ENCODE results near the gene LHFPL2. TPM values are rescaled to one million over a fixed set of nuclear protein-coding genes. Genes with fewer than 3 reads are reported as not detected.
"Not testable (repeated sequence)": the region's sequence is repeated elsewhere in the genome, so short reads cannot be mapped to it uniquely, and the experiment has no call there.

LHFPL2 gene
- total RNA-seq, 4 donors from 2014 or later = 34.4 to 79.6 (median 51.5) TPM

- Histone ChIP-seq H3K4me1 (peaks cover 0 to 5% (median 2%) of the 10 kb centered on the region in 4 donors), H3K27ac (no peak overlapping the region), H3K27me3 (no peaks in the 10 kb centered on the region), H3K4me3 (no peak overlapping the region), H3K9me3 (no peaks in the 10 kb centered on the region), H3K36me3 (peaks cover 0 to 5% (median 0%) of the 10 kb centered on the region in 4 donors)
- no peak for DNase-seq
- in situ Hi-C loops (cut with MboI; ENCODE audit: low pct_ligation_motif_present in 1 of 4, low pct_unique_long_range_greater_than_20kb in 1 of 4, low sequenced_read_pairs in 3 of 4) (no loop called here), intact Hi-C loops (cut with DNase I; ENCODE audit: low total_unique reads) (loop anchor here (10.0 kb wide), 1 partner anchor 67 kb away; no protein-coding TSS in a partner anchor)
- WGBS, 2 donors (ENCODE audit: low coverage in 1 of 2) = 16 to 21% methylated on average over 3 of the region's 3 CpGs
- TF ChIP-seq POLR2AphosphoS5 (IDR thresholded peaks at IDR 0.05) = no peak
- TF ChIP-seq, protein P1, sequence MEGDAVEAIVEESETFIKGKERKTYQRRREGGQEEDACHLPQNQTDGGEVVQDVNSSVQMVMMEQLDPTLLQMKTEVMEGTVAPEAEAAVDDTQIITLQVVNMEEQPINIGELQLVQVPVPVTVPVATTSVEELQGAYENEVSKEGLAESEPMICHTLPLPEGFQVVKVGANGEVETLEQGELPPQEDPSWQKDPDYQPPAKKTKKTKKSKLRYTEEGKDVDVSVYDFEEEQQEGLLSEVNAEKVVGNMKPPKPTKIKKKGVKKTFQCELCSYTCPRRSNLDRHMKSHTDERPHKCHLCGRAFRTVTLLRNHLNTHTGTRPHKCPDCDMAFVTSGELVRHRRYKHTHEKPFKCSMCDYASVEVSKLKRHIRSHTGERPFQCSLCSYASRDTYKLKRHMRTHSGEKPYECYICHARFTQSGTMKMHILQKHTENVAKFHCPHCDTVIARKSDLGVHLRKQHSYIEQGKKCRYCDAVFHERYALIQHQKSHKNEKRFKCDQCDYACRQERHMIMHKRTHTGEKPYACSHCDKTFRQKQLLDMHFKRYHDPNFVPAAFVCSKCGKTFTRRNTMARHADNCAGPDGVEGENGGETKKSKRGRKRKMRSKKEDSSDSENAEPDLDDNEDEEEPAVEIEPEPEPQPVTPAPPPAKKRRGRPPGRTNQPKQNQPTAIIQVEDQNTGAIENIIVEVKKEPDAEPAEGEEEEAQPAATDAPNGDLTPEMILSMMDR (IDR thresholded peaks at IDR 0.05) = peak; percentile 65 to 79 (median 78)
These were observed 180.7 kb downstream of the LHFPL2 start for GRCh38 chr5:78467752-78468357.

GRCh38 chr5:78467140-78467539 is 181.4 kb downstream of the LHFPL2 start:
- Histone ChIP-seq H3K27ac (no peak overlapping the region), H3K36me3 (peaks cover 0 to 5% (median 0%) of the 10 kb centered on the region in 4 donors), H3K4me1 (peaks cover 0 to 5% (median 2%) of the 10 kb centered on the region in 4 donors), H3K27me3 (no peaks in the 10 kb centered on the region), H3K9me3 (no peaks in the 10 kb centered on the region), H3K4me3 (no peak overlapping the region)
- intact Hi-C loops (cut with DNase I; ENCODE audit: low total_unique reads) (loop anchor here (10.0 kb wide), 1 partner anchor 68 kb away; no protein-coding TSS in a partner anchor), in situ Hi-C loops (cut with MboI; ENCODE audit: low pct_ligation_motif_present in 1 of 4, low pct_unique_long_range_greater_than_20kb in 1 of 4, low sequenced_read_pairs in 3 of 4) (no loop called here)
- TF ChIP-seq EP300 (IDR thresholded peaks at IDR 0.05; ENCODE audit: low read depth) (no peak), POLR2AphosphoS5 (IDR thresholded peaks at IDR 0.05) (no peak), POLR2A (IDR thresholded peaks at IDR 0.05) (no peak)
- TF ChIP-seq, protein P1 (IDR thresholded peaks at IDR 0.05) = no peak
- no peak for DNase-seq
- 96 to 100% methylated on average over 1 of the region's 1 CpG for WGBS, 2 donors (ENCODE audit: low coverage in 1 of 2)

DNA sequence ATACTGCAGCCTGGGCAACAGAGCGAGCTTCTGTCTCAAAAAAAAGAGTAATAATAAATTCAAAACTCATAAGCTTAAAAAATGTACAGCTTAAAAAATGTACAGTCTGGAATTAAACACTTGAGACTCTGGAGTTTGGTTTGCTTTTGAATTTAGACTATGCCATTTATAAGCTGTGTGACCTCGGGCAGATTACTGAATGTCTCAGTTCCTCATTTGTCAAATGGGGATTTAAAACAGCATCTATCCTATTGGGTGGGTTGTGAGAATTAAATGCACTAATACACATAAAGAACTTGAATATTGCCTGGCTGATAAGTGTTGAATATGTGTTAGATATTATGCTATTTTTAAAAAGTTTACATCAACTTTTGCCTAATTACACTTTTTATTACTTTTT is 189.7 kb downstream of the LHFPL2 start:
- H3K27ac ChIP-seq = no peak overlapping the region
- TF ChIP-seq POLR2A (IDR thresholded peaks at IDR 0.05) = no peak
- TF ChIP-seq, protein P1 (IDR thresholded peaks at IDR 0.05) = no peak
- DNase-seq = no peak
- H3K36me3 ChIP-seq = peaks cover 0 to 4% (median 0%) of the 10 kb centered on the region in 4 donors
- H3K9me3 ChIP-seq = no peaks in the 10 kb centered on the region
- intact Hi-C loops (cut with DNase I; ENCODE audit: low total_unique reads) (no loop called here), in situ Hi-C loops (cut with MboI; ENCODE audit: low pct_ligation_motif_present in 1 of 4, low pct_unique_long_range_greater_than_20kb in 1 of 4, low sequenced_read_pairs in 3 of 4) (no loop called here)
- WGBS, 2 donors (ENCODE audit: low coverage in 1 of 2) = 87 to 94% methylated on average over 2 of the region's 2 CpGs
- no peak overlapping the region for H3K4me3 ChIP-seq
- H3K27me3 ChIP-seq = no peaks in the 10 kb centered on the region
- H3K4me1 ChIP-seq = no peaks in the 10 kb centered on the region

DNA sequence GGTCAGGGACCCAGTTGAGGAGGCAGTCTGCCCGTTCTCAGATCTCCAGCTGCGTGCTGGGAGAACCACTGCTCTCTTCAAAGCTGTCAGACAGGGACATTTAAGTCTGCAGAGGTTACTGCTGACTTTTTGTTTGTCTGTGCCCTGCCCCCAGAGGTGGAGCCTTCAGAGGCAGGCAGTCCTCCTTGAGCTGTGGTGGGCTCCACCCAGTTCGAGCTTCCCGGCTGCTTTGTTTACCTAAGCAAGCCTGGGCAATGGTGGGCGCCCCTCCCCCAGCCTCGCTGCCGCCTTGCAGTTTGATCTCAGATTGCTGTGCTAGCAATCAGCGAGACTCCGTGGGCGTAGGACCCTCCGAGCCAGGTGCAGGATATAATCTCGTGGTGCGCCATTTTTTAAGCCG is 191.1 kb downstream of the LHFPL2 start:
- H3K9me3 ChIP-seq; H3K36me3 ChIP-seq; intact Hi-C loops (cut with DNase I; ENCODE audit: low total_unique reads); H3K27ac ChIP-seq; DNase-seq; H3K4me1 ChIP-seq; in situ Hi-C loops (cut with MboI; ENCODE audit: low pct_ligation_motif_present in 1 of 4, low pct_unique_long_range_greater_than_20kb in 1 of 4, low sequenced_read_pairs in 3 of 4); H3K4me3 ChIP-seq; H3K27me3 ChIP-seq: not testable (repeated sequence)
- WGBS, 2 donors (ENCODE audit: low coverage in 1 of 2) = 87 to 100% methylated on average over 1 to 14 of the region's 14 CpGs

DNA sequence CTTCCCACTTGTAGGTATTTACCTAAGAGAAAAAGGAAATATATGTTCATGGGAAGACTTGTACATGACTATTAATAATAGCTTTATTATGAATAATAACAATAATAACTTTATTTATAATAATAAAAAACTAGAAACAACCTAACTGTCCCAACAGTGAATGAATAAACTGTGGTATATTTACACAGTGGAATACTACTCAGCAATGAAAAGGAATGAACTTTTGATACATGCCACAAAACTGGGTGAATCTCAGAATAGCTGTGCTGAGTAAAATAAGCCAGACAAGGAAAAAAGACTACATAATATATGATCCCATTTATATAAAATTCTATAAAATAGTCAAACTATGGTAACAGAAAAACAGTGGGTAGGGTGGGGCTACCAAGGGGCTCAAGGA is 199.5 kb downstream of the LHFPL2 start:
- H3K27me3 ChIP-seq = no peaks in the 10 kb centered on the region
- TF ChIP-seq POLR2A (IDR thresholded peaks at IDR 0.05) = no peak
- TF ChIP-seq POLR2AphosphoS5 (IDR thresholded peaks at IDR 0.05) = no peak
- no peak for TF ChIP-seq EP300 (IDR thresholded peaks at IDR 0.05; ENCODE audit: low read depth)
- TF ChIP-seq, protein P1 (IDR thresholded peaks at IDR 0.05) = no peak
- in situ Hi-C loops (cut with MboI; ENCODE audit: low pct_ligation_motif_present in 1 of 4, low pct_unique_long_range_greater_than_20kb in 1 of 4, low sequenced_read_pairs in 3 of 4) (no loop called here), intact Hi-C loops (cut with DNase I; ENCODE audit: low total_unique reads) (no loop called here)
- no peaks in the 10 kb centered on the region for H3K4me1 ChIP-seq
- H3K36me3 ChIP-seq = peaks cover 0 to 7% (median 2%) of the 10 kb centered on the region in 4 donors
- H3K9me3 ChIP-seq = no peaks in the 10 kb centered on the region
- no peak overlapping the region for H3K27ac ChIP-seq
- no peak for DNase-seq
- no peak overlapping the region for H3K4me3 ChIP-seq

Measured in transverse colon (tissue), 4 donors.